ENCODE measurements around the gene LYRM7.
"Not testable (repeated sequence)": the region's sequence is repeated elsewhere in the genome, so short reads cannot be mapped to it uniquely, and the experiment has no call there.

DNA sequence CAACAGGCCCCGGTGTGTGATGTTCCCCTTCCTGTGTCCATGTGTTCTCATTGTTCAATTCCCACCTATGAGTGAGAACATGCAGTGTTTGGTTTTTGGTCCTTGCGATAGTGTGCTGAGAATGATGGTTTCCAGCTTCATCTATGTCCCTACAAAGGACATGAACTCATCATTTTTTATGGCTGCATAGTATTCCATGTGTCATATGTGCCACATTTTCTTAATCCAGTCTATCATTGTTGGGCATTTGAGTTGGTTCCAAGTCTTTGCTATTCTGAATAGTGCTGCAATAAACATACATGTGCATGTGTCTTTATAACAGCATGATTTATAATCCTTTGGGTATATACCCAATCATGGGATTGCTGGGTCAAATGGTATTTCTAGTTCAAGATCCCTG, 37.7 kb upstream of the LYRM7 start:
- TF ChIP-seq, protein P1, sequence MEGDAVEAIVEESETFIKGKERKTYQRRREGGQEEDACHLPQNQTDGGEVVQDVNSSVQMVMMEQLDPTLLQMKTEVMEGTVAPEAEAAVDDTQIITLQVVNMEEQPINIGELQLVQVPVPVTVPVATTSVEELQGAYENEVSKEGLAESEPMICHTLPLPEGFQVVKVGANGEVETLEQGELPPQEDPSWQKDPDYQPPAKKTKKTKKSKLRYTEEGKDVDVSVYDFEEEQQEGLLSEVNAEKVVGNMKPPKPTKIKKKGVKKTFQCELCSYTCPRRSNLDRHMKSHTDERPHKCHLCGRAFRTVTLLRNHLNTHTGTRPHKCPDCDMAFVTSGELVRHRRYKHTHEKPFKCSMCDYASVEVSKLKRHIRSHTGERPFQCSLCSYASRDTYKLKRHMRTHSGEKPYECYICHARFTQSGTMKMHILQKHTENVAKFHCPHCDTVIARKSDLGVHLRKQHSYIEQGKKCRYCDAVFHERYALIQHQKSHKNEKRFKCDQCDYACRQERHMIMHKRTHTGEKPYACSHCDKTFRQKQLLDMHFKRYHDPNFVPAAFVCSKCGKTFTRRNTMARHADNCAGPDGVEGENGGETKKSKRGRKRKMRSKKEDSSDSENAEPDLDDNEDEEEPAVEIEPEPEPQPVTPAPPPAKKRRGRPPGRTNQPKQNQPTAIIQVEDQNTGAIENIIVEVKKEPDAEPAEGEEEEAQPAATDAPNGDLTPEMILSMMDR (IDR thresholded peaks at IDR 0.05), result not testable (repeated sequence)
- not testable (repeated sequence) for TF ChIP-seq POLR2AphosphoS5 (IDR thresholded peaks at IDR 0.05)

All from prostate gland (tissue), 2 donors.